HEK293T (cell line): ENCODE measurements around the gene PATJ.

Source experiments
- ARNT ChIP-seq: fragments of 450-650 bp; IDR thresholded peaks from 2 replicates; pipeline ENCODE4 v1.6.1; 2017; ENCODE audit warnings: mild to moderate bottlenecking
- BHLHE40 ChIP-seq: fragments of 450-650 bp; IDR thresholded peaks from 2 replicates; pipeline ENCODE4 v1.6.1; 2016; ENCODE audit warnings: mild to moderate bottlenecking, moderate library complexity, borderline replicate concordance
- CTBP1 ChIP-seq: fragments of 450-650 bp; IDR thresholded peaks from 2 replicates; pipeline ENCODE4 v1.6.1; 2016; ENCODE audit warnings: borderline replicate concordance
- ELF4 ChIP-seq: fragments of 450-650 bp; IDR thresholded peaks from 2 replicates; pipeline ENCODE4 v1.6.1; 2017; ENCODE audit warnings: antibody characterized with exemption
- FOXA1 ChIP-seq: fragments of 450-650 bp; IDR thresholded peaks from 2 replicates; pipeline ENCODE4 v1.6.1; 2016; ENCODE audit warnings: mild to moderate bottlenecking
- FOXK2 ChIP-seq: fragments of 450-650 bp; IDR thresholded peaks from 2 replicates; pipeline ENCODE4 v1.6.1; 2016; ENCODE audit warnings: mild to moderate bottlenecking
- FOXM1 ChIP-seq: fragments of 450-650 bp; IDR thresholded peaks from 2 replicates; pipeline ENCODE4 v1.6.1; 2017; ENCODE audit warnings: mild to moderate bottlenecking, borderline replicate concordance
- HDGF ChIP-seq: fragments of 450-650 bp; IDR thresholded peaks from 2 replicates; pipeline ENCODE4 v1.6.1; 2017; ENCODE audit warnings: antibody characterized with exemption, borderline replicate concordance
- LEF1 ChIP-seq: fragments of 450-650 bp; IDR thresholded peaks from 2 replicates; pipeline ENCODE4 v1.6.1; 2017; ENCODE audit warnings: mild to moderate bottlenecking, borderline replicate concordance
- PKNOX1 ChIP-seq: fragments of 450-650 bp; IDR thresholded peaks from 2 replicates; pipeline ENCODE4 v1.6.1; 2016
- SP1 ChIP-seq: fragments of 450-650 bp; IDR thresholded peaks from 2 replicates; pipeline ENCODE4 v1.6.1; 2017
- SUZ12 ChIP-seq: fragments of 450-650 bp; IDR thresholded peaks from 2 replicates; pipeline ENCODE4 v1.6.1; 2016; ENCODE audit warnings: mild to moderate bottlenecking
- TARDBP ChIP-seq: fragments of 450-650 bp; IDR thresholded peaks from 2 replicates; pipeline ENCODE4 v1.6.1; 2016
- ZNF384 ChIP-seq: fragments of 450-650 bp; IDR thresholded peaks from 2 replicates; pipeline ENCODE4 v1.6.1; 2016

GRCh38 chr1:62097464-62097863, 355.2 kb downstream of the PATJ start:
- no peak for TF ChIP-seq SUZ12
- TF ChIP-seq FOXK2: no peak
- no peak for TF ChIP-seq FOXM1
- TF ChIP-seq FOXA1: no peak
- no peak for TF ChIP-seq BHLHE40
- TF ChIP-seq SP1: no peak
- TF ChIP-seq TARDBP: no peak
- no peak for TF ChIP-seq ARNT
- no peak for TF ChIP-seq LEF1
- no peak for TF ChIP-seq HDGF
- TF ChIP-seq ELF4: no peak
- TF ChIP-seq CTBP1: no peak
- TF ChIP-seq ZNF384: no peak
- no peak for TF ChIP-seq PKNOX1
